Measurements from ENCODE around the gene ST7.

ST7 gene

GRCh38 chr7:117247809-117248208 is 294.5 kb downstream of the ST7 start:
- TF ChIP-seq GATA3 (IDR thresholded peaks at IDR 0.05; ENCODE audit: low read depth, low read length): no peak
- TF ChIP-seq GATA2 (IDR thresholded peaks at IDR 0.05; ENCODE audit: low read depth, low read length): no peak

DNA sequence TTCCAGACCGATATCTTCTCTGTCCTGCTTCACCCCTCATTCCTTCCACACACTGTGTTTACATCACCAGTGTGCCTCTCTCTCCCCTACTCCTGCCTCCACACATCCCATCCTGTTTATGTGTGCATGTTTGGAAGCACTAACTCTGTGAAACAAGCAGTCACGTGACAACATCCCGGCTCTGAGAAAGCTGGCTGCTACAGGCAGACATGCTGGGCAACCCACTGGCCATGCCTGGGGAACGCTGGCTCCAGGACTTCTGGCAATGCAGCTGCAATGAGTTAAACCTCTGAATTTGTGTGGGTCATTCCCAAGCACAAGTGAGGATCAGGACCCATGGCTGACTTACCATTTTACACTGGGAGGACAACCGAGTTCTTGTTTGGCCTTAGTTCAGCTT is 295.5 kb downstream of the ST7 start:
- TF ChIP-seq GATA3 (IDR thresholded peaks at IDR 0.05; ENCODE audit: low read depth, low read length) (no peak), GATA2 (IDR thresholded peaks at IDR 0.05; ENCODE audit: low read depth, low read length) (no peak)

DNA sequence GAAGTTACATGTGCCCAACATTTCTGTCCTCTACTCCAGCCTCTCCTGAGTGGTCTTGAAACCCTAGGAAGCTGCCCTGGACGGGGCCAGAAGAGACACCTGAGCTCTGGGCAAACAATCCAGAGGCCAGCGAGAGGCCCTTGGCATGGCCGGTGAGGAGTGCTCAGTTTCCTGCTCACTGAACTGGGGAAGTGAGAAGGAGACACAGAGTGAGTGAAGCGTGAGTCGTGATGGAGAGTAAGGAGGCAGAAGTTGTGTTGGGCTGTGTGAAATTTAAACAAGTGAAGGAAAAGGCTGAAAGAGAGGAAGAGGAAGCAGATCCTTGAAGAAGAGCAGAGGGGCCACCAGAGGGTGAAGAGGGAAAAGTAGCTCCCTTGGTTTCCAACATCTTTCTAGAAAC is 296.4 kb downstream of the ST7 start:
- TF ChIP-seq GATA3 (IDR thresholded peaks at IDR 0.05; ENCODE audit: low read depth, low read length) (no peak), GATA2 (IDR thresholded peaks at IDR 0.05; ENCODE audit: low read depth, low read length) (no peak)

DNA sequence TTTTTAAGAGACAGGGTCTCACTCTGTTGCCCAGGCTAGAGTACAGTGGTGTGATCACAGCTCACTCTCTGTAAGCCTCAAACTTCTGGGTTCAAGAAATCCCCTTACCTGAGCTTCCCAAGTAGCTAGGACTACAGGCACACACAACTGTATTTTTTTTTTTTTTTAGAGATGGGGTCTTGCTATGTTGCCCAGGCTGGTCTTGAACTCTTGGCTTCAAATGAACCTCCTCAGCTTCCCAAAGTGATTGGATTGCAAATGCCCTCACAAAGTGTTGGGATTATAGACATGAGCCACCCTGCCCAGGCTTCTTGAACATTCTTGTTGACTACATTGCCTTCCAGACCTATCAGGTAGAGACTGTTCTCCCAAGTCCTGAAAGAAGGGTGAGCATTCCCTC is 296.9 kb downstream of the ST7 start:
- no peak for TF ChIP-seq GATA3 (IDR thresholded peaks at IDR 0.05; ENCODE audit: low read depth, low read length)
- no peak for TF ChIP-seq GATA2 (IDR thresholded peaks at IDR 0.05; ENCODE audit: low read depth, low read length)

GRCh38 chr7:117250801-117251200 is 297.5 kb downstream of the ST7 start:
- TF ChIP-seq GATA3 (IDR thresholded peaks at IDR 0.05; ENCODE audit: low read depth, low read length) (no peak), GATA2 (IDR thresholded peaks at IDR 0.05; ENCODE audit: low read depth, low read length) (no peak)

DNA sequence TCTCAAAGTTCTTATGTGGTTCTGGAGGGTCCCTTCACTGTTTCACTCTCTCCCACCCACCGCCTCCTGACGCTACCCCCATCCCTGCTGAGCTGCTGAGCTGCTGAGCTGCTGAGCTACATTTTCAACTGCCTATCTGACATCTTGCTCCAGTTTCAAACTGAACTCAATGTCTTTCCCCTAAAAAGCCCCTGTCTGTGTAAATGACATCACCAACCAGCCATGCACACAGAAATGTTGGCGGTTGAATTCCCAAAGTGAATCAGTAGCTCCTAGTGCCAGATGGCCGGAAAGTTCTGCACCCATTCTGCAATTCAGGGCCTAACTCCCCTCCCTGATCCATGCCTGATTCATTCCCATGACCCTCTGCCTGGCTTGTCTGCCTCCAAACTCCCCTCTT is 298.4 kb downstream of the ST7 start:
- TF ChIP-seq GATA3 (IDR thresholded peaks at IDR 0.05; ENCODE audit: low read depth, low read length): no peak
- no peak for TF ChIP-seq GATA2 (IDR thresholded peaks at IDR 0.05; ENCODE audit: low read depth, low read length)

GRCh38 chr7:117259615-117260014 is 306.3 kb downstream of the ST7 start:
- TF ChIP-seq GATA3 (IDR thresholded peaks at IDR 0.05; ENCODE audit: low read depth, low read length): no peak
- TF ChIP-seq GATA2 (IDR thresholded peaks at IDR 0.05; ENCODE audit: low read depth, low read length): no peak

DNA sequence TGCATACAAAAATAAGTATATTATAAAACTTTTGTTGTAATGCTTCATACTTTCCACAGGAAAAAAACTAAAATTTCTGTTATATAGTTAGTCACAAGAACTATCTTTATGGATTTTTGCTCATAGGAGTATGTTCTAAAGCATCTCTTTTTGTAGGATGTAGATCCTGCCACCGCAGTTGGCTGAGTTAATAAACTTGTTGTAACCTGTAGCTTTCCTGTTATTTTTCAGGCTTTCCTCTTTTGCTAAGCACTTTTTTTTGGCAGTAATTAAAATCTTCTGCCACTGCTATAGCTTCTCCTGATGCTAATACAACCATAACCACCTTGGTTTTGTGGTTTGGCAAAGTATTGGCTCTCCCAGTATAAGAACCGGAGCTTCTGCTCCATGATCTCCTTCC is 309.2 kb downstream of the ST7 start:
- TF ChIP-seq GATA3 (IDR thresholded peaks at IDR 0.05; ENCODE audit: low read depth, low read length) (no peak), GATA2 (IDR thresholded peaks at IDR 0.05; ENCODE audit: low read depth, low read length) (no peak)

DNA sequence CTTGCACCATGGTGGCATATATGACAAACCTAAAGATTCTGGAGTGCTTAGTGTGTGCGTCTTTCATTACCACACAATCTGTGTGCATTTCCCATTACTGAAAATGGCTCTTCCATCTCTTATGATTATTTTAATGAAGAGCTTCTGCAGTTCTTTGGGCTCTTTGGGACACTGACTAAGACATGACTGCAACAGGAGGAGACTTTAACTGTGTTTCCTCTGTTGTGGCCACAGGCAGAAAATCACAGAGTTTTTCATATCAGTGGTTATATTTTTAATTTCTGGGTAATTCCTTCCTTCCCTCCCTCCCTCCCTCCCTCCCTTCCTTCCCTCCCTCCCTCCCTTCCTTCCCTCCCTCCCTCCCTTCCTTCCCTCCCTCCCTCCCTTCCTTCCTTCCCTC is 311.4 kb downstream of the ST7 start:
- no peak for TF ChIP-seq GATA3 (IDR thresholded peaks at IDR 0.05; ENCODE audit: low read depth, low read length)
- TF ChIP-seq GATA2 (IDR thresholded peaks at IDR 0.05; ENCODE audit: low read depth, low read length): no peak

DNA sequence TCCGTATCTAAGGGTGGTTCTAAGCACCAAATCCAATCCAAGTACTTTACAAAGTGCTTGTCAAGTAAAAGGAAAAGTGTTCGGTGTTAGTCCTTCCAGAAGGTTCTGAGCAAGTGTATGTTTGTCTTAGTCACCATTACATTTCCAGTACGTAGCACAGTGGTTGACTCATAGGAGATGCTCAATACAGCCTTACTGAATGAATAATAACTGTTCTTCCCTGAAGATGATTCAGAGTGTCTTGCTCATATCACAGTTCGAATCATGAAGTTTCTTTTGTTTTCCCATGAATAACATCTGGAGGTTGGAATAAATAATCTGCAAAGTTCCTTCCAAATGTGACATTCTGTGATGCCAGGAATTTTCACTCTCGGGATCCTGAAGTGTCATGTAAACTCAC is 316.1 kb downstream of the ST7 start:
- TF ChIP-seq GATA3 (IDR thresholded peaks at IDR 0.05; ENCODE audit: low read depth, low read length): no peak
- no peak for TF ChIP-seq GATA2 (IDR thresholded peaks at IDR 0.05; ENCODE audit: low read depth, low read length)

DNA sequence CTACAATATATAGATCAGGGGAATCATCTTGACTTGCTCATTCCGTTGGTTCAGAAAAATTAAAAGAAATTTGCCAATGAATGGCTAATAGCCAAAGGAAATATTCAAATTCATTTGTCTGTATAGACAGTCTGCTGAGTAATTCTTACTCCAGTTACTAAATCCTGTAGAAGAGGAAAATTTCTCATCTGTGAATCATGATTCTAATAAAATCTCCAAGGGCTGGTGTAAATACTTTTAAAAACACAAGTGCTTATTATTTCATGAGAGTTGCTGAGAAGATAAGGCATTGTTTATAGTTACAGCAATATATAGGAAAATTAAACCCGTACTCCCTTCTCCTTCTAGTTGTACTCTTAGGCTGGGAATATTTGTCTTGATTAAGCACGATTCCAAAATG is 316.6 kb downstream of the ST7 start:
- TF ChIP-seq GATA2 (IDR thresholded peaks at IDR 0.05; ENCODE audit: low read depth, low read length): no peak
- no peak for TF ChIP-seq GATA3 (IDR thresholded peaks at IDR 0.05; ENCODE audit: low read depth, low read length)

DNA sequence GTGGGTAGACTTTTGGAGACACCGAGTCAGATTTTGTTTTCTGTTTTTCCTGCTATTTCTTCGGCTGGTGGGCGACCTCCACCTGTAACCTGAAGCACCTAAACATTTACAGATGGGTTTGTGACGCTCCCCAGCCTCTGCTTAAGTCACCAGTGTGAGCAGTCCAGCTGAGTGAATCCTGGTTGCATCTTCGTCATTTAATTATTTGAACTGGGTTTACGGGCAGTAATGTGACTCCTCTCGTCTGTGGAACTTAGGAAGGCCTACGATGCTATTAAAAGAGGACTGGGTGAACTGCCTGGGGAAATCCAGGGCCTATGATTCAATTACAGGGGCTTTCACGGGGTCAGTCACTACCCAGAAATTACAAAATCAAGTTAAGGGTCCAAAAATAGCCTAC is 317.1 kb downstream of the ST7 start:
- TF ChIP-seq GATA3 (IDR thresholded peaks at IDR 0.05; ENCODE audit: low read depth, low read length) (no peak), GATA2 (IDR thresholded peaks at IDR 0.05; ENCODE audit: low read depth, low read length) (no peak)

DNA sequence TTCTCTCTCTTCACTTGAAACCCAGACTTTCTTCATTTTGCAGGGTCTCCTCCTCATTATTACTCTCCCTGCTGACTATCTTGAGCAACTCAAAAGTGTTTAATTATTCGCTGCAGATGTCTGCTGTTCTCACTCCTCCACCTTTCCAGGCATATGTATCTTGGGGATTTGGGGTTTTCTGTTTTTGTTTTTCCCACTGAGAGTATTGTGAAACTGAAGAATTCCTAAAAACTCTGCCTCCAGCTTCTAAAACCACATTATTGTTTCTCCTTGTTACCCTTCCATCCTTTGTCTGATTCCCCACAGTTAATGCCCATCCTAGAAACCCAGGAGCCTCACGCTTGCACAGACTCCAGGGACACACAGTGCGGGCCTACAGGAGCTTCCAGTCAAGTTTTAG is 318.3 kb downstream of the ST7 start:
- TF ChIP-seq GATA2 (IDR thresholded peaks at IDR 0.05; ENCODE audit: low read depth, low read length) (no peak), GATA3 (IDR thresholded peaks at IDR 0.05; ENCODE audit: low read depth, low read length) (no peak)

- no peak for TF ChIP-seq GATA2 (IDR thresholded peaks at IDR 0.05; ENCODE audit: low read depth, low read length)
- TF ChIP-seq GATA3 (IDR thresholded peaks at IDR 0.05; ENCODE audit: low read depth, low read length): no peak
Observed at GRCh38 chr7:117272017-117272759, 318.9 kb downstream of the ST7 start.

- TF ChIP-seq GATA3 (IDR thresholded peaks at IDR 0.05; ENCODE audit: low read depth, low read length): no peak
- no peak for TF ChIP-seq GATA2 (IDR thresholded peaks at IDR 0.05; ENCODE audit: low read depth, low read length)
Observed at GRCh38 chr7:117273325-117273724, 320.0 kb downstream of the ST7 start.

DNA sequence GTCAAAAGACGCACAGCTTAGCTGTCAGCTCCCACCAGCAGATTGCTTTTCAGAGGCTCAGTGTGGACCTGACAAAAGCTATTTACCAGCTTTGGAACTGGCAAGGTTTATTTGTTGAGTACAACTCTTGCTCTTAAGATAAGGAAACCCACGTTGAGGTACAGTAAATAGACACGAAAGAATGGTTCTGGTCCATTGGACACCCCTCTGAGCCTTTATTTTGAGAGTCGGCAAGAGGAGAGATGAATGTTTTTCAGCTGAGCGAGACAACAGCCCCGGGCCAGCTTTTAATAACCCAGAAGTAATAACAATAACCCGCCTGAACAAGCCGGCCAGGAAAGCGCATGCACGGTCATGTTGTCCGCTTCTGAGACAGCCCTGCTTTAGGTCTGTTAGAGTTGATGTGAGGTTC is 320.5 kb downstream of the ST7 start:
- TF ChIP-seq GATA3 (IDR thresholded peaks at IDR 0.05; ENCODE audit: low read depth, low read length): no peak
- TF ChIP-seq GATA2 (IDR thresholded peaks at IDR 0.05; ENCODE audit: low read depth, low read length): no peak

All from SH-SY5Y (cell line).